Measurements from ENCODE around the gene CARF.

The CARF gene

DNA sequence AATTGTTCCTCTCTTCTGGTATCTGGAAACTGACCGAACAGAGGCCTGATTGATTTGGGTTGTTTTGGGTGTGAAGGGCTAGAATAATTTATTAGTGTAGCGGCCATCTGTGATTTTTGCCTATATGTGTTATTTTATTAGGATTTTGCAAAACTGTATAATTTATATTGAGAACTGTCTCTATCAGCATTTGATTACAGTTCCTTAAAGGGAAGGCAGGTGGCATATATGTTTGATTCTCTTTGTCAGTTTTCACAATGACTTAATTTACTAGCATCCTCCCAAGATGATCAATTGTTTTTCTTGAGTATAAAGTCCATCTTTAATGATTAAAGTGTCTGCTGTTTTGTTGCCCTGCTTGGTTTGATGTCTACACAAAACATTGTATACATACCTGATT is 107.1 kb downstream of the CARF start:
- DNase-seq (ENCODE audit: low read depth), result no peak
- H3K4me3 ChIP-seq (ENCODE audit: control insufficient read depth, low read depth, low read length), result peak overlapping the region; percentile 27

DNA sequence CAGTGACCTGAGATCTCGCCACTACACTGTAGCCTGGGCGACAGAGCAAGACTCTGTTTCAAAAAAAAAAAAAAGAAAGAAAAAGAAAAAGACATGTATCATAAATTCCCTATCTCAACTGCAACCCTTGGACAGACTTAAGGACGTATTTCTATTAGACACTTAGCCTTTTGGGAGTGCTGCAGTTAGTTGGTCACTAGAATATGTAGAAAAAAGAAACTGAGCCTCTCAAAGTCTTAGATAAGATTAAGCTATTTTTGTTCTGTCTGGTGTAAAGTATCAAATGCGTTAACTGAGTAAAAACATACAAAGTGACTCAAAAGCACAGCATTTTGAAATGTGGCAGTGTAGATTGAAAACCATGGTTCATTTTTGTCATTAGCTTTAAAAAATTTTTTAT is 109.9 kb downstream of the CARF start:
- DNase-seq (ENCODE audit: low read depth), result no peak
- TF ChIP-seq, protein P1, sequence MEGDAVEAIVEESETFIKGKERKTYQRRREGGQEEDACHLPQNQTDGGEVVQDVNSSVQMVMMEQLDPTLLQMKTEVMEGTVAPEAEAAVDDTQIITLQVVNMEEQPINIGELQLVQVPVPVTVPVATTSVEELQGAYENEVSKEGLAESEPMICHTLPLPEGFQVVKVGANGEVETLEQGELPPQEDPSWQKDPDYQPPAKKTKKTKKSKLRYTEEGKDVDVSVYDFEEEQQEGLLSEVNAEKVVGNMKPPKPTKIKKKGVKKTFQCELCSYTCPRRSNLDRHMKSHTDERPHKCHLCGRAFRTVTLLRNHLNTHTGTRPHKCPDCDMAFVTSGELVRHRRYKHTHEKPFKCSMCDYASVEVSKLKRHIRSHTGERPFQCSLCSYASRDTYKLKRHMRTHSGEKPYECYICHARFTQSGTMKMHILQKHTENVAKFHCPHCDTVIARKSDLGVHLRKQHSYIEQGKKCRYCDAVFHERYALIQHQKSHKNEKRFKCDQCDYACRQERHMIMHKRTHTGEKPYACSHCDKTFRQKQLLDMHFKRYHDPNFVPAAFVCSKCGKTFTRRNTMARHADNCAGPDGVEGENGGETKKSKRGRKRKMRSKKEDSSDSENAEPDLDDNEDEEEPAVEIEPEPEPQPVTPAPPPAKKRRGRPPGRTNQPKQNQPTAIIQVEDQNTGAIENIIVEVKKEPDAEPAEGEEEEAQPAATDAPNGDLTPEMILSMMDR (conservative IDR thresholded peaks at IDR 0.05; ENCODE audit: control insufficient read depth, insufficient read depth, low read depth, low read length), result no peak
- no peak overlapping the region for H3K4me3 ChIP-seq (ENCODE audit: control insufficient read depth, low read depth, low read length)

More for the DNA sequence above, 107.1 kb downstream of the CARF start:
- TF ChIP-seq, protein P1 (conservative IDR thresholded peaks at IDR 0.05; ENCODE audit: control insufficient read depth, insufficient read depth, low read depth, low read length), result no peak

DNA sequence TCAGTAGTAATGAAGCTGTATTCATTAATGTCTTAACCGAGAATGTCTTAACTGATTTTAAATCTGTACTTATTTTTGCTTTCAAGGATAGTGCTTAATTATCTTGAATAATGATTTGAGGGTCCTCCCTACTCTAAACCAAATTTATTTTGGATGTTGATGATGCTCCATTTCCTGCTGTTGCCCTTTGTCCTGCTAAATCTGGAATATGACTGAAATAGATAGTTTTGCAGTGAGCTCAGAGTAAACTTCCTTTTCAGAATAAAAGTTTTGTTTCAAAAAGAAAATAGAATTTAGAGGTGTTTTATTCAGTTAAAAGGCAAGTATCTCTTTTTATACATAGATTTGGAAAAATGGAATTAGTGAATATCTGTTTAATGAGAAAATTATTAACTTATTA is 110.7 kb downstream of the CARF start:
- TF ChIP-seq, protein P1 (conservative IDR thresholded peaks at IDR 0.05; ENCODE audit: control insufficient read depth, insufficient read depth, low read depth, low read length), result no peak

DNA sequence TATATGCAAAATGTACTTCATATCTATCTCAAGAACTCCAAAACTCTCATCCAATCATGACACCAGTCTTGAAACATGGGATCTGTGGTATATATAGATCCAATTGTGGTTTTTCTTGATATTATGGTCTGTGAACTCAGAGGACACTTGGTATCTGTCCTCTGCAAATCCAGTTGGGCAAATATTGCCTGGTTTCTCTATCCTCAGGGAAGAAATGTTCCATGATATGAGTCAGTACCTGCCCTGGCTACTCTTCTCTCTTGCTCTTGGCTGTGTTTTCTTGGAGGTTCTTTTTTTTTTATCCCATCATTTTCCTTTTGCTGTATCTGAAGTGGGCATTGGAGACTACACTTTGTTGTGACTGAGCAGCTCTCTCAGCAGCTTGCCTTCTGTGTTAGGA is 113.5 kb downstream of the CARF start:
- TF ChIP-seq, protein P1 (conservative IDR thresholded peaks at IDR 0.05; ENCODE audit: control insufficient read depth, insufficient read depth, low read depth, low read length), result no peak
- H3K4me3 ChIP-seq (ENCODE audit: control insufficient read depth, low read depth, low read length), result no peak overlapping the region
- no peak for DNase-seq (ENCODE audit: low read depth)

More for the DNA sequence above, 110.7 kb downstream of the CARF start:
- H3K4me3 ChIP-seq (ENCODE audit: control insufficient read depth, low read depth, low read length), result no peak overlapping the region
- peak; percentile 41 for DNase-seq (ENCODE audit: low read depth)

DNA sequence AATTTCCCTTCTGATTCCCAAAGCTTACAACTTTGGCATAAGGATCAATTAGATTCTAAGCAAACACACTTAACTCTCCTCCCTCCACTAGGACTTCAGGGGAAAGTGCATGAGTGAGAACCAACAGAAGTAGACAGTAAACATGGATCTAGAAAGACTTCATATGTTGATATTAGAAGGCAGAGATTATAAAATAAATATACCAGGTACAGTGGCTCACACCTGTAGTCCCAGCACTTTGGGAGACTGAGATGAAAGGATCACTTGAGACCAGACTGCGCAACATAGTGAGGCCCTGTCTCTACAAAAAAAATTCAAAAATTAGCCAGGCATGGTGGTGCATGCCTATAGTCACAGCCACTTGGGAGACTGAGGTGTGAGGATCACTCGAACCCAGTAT is 118.5 kb downstream of the CARF start:
- H3K4me3 ChIP-seq (ENCODE audit: control insufficient read depth, low read depth, low read length), result no peak overlapping the region
- DNase-seq (ENCODE audit: low read depth), result no peak
- TF ChIP-seq, protein P1 (conservative IDR thresholded peaks at IDR 0.05; ENCODE audit: control insufficient read depth, insufficient read depth, low read depth, low read length), result no peak

DNA sequence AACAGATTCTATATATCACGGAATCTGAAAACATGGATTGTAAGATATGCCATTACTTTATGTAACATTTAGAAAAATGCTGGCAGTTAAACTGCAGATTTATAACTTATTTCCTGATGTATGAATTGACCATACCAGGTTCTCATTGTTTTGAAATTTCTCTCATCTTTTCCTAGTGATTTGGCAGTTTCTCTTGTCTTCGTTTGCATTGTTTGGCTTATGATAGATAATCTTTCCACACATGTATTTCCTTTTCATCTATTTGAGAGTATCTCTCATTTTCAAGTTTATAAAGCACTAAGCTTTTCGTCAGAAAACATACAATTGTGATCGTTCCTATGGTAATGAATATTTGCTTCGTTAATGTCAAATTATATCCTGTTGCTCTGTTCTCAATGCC is 118.9 kb downstream of the CARF start:
- no peak overlapping the region for H3K4me3 ChIP-seq (ENCODE audit: control insufficient read depth, low read depth, low read length)
- TF ChIP-seq, protein P1 (conservative IDR thresholded peaks at IDR 0.05; ENCODE audit: control insufficient read depth, insufficient read depth, low read depth, low read length), result no peak
- no peak for DNase-seq (ENCODE audit: low read depth)

DNA sequence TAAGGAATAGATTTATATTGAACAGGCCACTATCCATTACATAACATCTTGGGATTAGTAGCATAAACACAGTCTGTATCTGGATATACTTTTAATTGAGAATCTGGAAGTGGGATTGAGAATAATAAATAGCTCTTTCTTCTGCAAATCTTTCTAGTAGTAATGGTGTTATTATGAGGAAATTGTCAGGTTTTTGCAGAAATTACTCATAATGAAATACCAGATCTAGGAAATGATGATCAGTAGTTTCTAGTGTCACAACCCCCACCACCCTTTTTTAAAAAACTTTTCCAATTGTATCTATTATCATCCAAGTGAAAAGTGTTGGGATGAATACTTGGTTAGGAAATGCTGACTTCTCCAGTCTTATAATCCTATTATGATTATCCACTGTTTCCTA is 121.3 kb downstream of the CARF start:
- TF ChIP-seq, protein P1 (conservative IDR thresholded peaks at IDR 0.05; ENCODE audit: control insufficient read depth, insufficient read depth, low read depth, low read length), result no peak
- no peak overlapping the region for H3K4me3 ChIP-seq (ENCODE audit: control insufficient read depth, low read depth, low read length)
- DNase-seq (ENCODE audit: low read depth), result no peak

Measured in fibroblast of mammary gland (primary cell).